GM23248 (cell line): Measurements from ENCODE around the gene SELENOS. TPM values are rescaled to one million over a fixed set of nuclear protein-coding genes. Genes with fewer than 3 reads are reported as not detected.

Experiments
- DNase-seq: peaks from one replicate; pipeline ENCODE4 v3.0.0-alpha.2; 2015
- H2AFZ ChIP-seq: fragments of 200-600 bp; sonication (generic); 2 replicates; pipeline ENCODE4 v1.6.1; 2016; ENCODE audit warnings: antibody characterized with exemption
- H3F3A ChIP-seq: fragments of 200-600 bp; sonication (generic); 2 replicates; pipeline ENCODE4 v1.6.1; 2016; ENCODE audit warnings: mild to moderate bottlenecking, antibody characterized with exemption, mixed run types; ENCODE audit not compliant: insufficient read depth
- H3K27ac ChIP-seq: fragments of 200-600 bp; sonication (generic); 2 replicates; pipeline ENCODE4 v1.5.1; 2016; ENCODE audit warnings: mild to moderate bottlenecking
- H3K27me3 ChIP-seq: fragments of 200-600 bp; sonication (generic); replicated peaks from 2 replicates; pipeline ENCODE4 v1.6.1; 2016; ENCODE audit warnings: mild to moderate bottlenecking; ENCODE audit not compliant: insufficient read depth
- H3K36me3 ChIP-seq: fragments of 200-600 bp; sonication (generic); 2 replicates; pipeline ENCODE4 v1.6.1; 2016; ENCODE audit warnings: low read depth, mild to moderate bottlenecking
- H3K4me1 ChIP-seq: fragments of 200-600 bp; sonication (generic); 2 replicates; pipeline ENCODE4 v1.6.1; 2016; ENCODE audit warnings: mild to moderate bottlenecking; ENCODE audit not compliant: insufficient read depth
- H3K4me2 ChIP-seq: fragments of 200-600 bp; sonication (generic); one replicate; pipeline ENCODE4 v1.6.1; 2016; ENCODE audit warnings: mild to moderate bottlenecking; ENCODE audit not compliant: unreplicated experiment
- H3K4me3 ChIP-seq: fragments of 200-600 bp; sonication (generic); 2 replicates; pipeline ENCODE4 v1.5.1; 2016; ENCODE audit warnings: mild to moderate bottlenecking
- H3K79me2 ChIP-seq: fragments of 200-600 bp; sonication (generic); 2 replicates; pipeline ENCODE4 v1.6.1; 2016; ENCODE audit warnings: mild to moderate bottlenecking; ENCODE audit not compliant: insufficient read depth
- H3K9ac ChIP-seq: fragments of 200-600 bp; sonication (generic); 2 replicates; pipeline ENCODE4 v1.6.1; 2016; ENCODE audit warnings: mild to moderate bottlenecking
- H3K9me2 ChIP-seq: fragments of 200-600 bp; sonication (generic); 2 replicates; pipeline ENCODE4 v1.6.1; 2016; ENCODE audit warnings: mixed run types, mild to moderate bottlenecking, moderate library complexity; ENCODE audit not compliant: insufficient read depth
- H3K9me3 ChIP-seq: fragments of 200-600 bp; sonication (generic); one replicate; pipeline ENCODE4 v1.6.1; 2017; ENCODE audit warnings: low read depth
- H4K20me1 ChIP-seq: fragments of 200-600 bp; sonication (generic); 2 replicates; pipeline ENCODE4 v1.6.0; 2016; ENCODE audit not compliant: insufficient read depth
- EZH2 ChIP-seq: fragments of 200-600 bp; sonication (generic); IDR thresholded peaks from 2 replicates; pipeline ENCODE4 v1.6.1; 2018; ENCODE audit warnings: antibody characterized with exemption, mild to moderate bottlenecking; ENCODE audit not compliant: insufficient read depth, poor library complexity, severe bottlenecking
- EZH2phosphoT487 ChIP-seq: fragments of 200-600 bp; sonication (generic); IDR thresholded peaks from 2 replicates; pipeline ENCODE4 v1.6.1; 2018; ENCODE audit warnings: antibody characterized with exemption, moderate library complexity, mild to moderate bottlenecking, low read depth; ENCODE audit not compliant: insufficient read depth
- WGBS, 2 experiments: methylation state at CpG; one replicate each; pipeline ENCODE4 v1.1.6; 2015 to 2017; ENCODE audit warnings: low lambda C conversion rate in 2 of 2, low coverage in 1 of 2; ENCODE audit errors: missing lambda C conversion rate in 2 of 2; 5-methylcytosine and 5-hydroxymethylcytosine counted together
- in situ Hi-C: fragments of 300-500 bp; cut with MboI; formaldehyde crosslinking; loops from 2 replicates; pipeline ENCODE4 v1.15.0; 2020
- polyA plus RNA-seq: library from polyadenylated mRNA; unstranded; fragments of >200 nt; fragmentation: Nextera tagmentation; extraction: Ambion mirVana; gene quantifications from 2 replicates; pipeline ENCODE4 v1.2.1, GENCODE V29; 2016
- total RNA-seq: library from RNA; depleted of rRNA; stranded (reverse); fragments of >200 nt; shearing (Covaris generic); gene quantifications from 2 replicates; pipeline ENCODE4 v1.2.3, GENCODE V29; 2014; rRNA removed

Gene SELENOS
- total and polyA plus RNA-seq, 2 experiments from 2014 or later = 98.7 to 142 TPM

GRCh38 chr15:101232677-101233076, 44.6 kb downstream of the SELENOS start:
- Histone ChIP-seq H3K4me3 (no peak overlapping the region), H3K79me2 (peaks cover 100% of the 10 kb centered on the region), H3K27ac (0 out of 2 replicates have a peak overlapping the region, but pooled peaks have one; percentile 5), H3K9me3 (no peaks in the 10 kb centered on the region), H2AFZ (no peak overlapping the region), H3K9ac (no peak overlapping the region), H4K20me1 (peaks cover 6% of the 10 kb centered on the region; the same call in 1 of the 2 replicates), H3K36me3 (peaks cover 11% of the 10 kb centered on the region; the same call in 1 of the 2 replicates), H3K4me2 (no peak overlapping the region), H3K9me2 (no peaks in the 10 kb centered on the region), H3K27me3 (no peaks in the 10 kb centered on the region), H3F3A (peaks cover 14% of the 10 kb centered on the region; the same call in 1 of the 2 replicates), H3K4me1 (no peaks in the 10 kb centered on the region)
- TF ChIP-seq EZH2phosphoT487 (no peak), EZH2 (no peak)
- no peak for DNase-seq
- in situ Hi-C loops = no loop called here
- 79 to 80% methylated on average over 5 of the region's 5 CpGs for WGBS, 2 experiments

GRCh38 chr15:101228313-101228712, 49.0 kb downstream of the SELENOS start:
- H3K79me2 ChIP-seq = peaks cover 100% of the 10 kb centered on the region
- DNase-seq = no peak
- H3K9me2 ChIP-seq = no peaks in the 10 kb centered on the region
- no peak overlapping the region for H3K4me3 ChIP-seq
- H3K27me3 ChIP-seq = no peaks in the 10 kb centered on the region
- H3K9ac ChIP-seq = no peak overlapping the region
- no peak overlapping the region for H3K4me2 ChIP-seq
- H4K20me1 ChIP-seq = 0 out of 2 replicates have a peak, but pooled peaks cover 6% of the 10 kb centered on the region
- no peak overlapping the region for H3K27ac ChIP-seq
- H3K4me1 ChIP-seq = no peaks in the 10 kb centered on the region
- no peaks in the 10 kb centered on the region for H3K9me3 ChIP-seq
- in situ Hi-C loops = no loop called here
- peaks cover 8% of the 10 kb centered on the region; the same call in 1 of the 2 replicates for H3K36me3 ChIP-seq
- TF ChIP-seq EZH2 = no peak
- no peak for TF ChIP-seq EZH2phosphoT487
- peaks cover 8% of the 10 kb centered on the region; the same call in 1 of the 2 replicates for H3F3A ChIP-seq
- no peak overlapping the region for H2AFZ ChIP-seq

- WGBS, 2 experiments = 77 to 84% methylated on average over 5 of the region's 5 CpGs
- Histone ChIP-seq H2AFZ (no peak overlapping the region), H3K79me2 (peaks cover 100% of the 10 kb centered on the region), H3K27me3 (no peaks in the 10 kb centered on the region), H3K27ac (no peak overlapping the region), H3K36me3 (no peaks in the 10 kb centered on the region), H3K9me2 (no peaks in the 10 kb centered on the region), H4K20me1 (peaks cover 3% of the 10 kb centered on the region; the same call in 1 of the 2 replicates), H3K9me3 (no peaks in the 10 kb centered on the region), H3K4me2 (no peak overlapping the region), H3K4me3 (no peak overlapping the region), H3K9ac (no peak overlapping the region), H3K4me1 (peaks cover 8% of the 10 kb centered on the region; the same call in 1 of the 2 replicates), H3F3A (0 out of 2 replicates have a peak, but pooled peaks cover 9% of the 10 kb centered on the region)
- TF ChIP-seq EZH2 (no peak), EZH2phosphoT487 (no peak)
- in situ Hi-C loops = no loop called here
- DNase-seq = no peak
These were observed 51.6 kb downstream of the SELENOS start for GRCh38 chr15:101225658-101226057.

Other genes starting within 250 kb of the SELENOS start
- gene CHSY1, start 25.4 kb downstream of the SELENOS start, total RNA-seq = 29.8 and 31.3 TPM in 2 replicates
- gene CHSY1, start 25.4 kb downstream of the SELENOS start, polyA plus RNA-seq = 4.8 and 5.2 TPM in 2 replicates
- gene SNRPA1, start 17.8 kb upstream of the SELENOS start, total RNA-seq = 29.3 and 35.2 TPM in 2 replicates
- gene SNRPA1, start 17.8 kb upstream of the SELENOS start, polyA plus RNA-seq = 67.7 and 70.4 TPM in 2 replicates
- gene PCSK6, start 212.2 kb upstream of the SELENOS start, total RNA-seq = not detected in 2 replicates
- 0.19 and 0.38 TPM in 2 replicates for gene PCSK6, start 212.2 kb upstream of the SELENOS start, polyA plus RNA-seq